ENCODE data around the gene CAMK4.
"Not testable (repeated sequence)": the region's sequence is repeated elsewhere in the genome, so short reads cannot be mapped to it uniquely, and the experiment has no call there.

Gene CAMK4

GRCh38 chr5:111261610-111262009 lies 37.4 kb downstream of the CAMK4 start:
- no peak for DNase-seq

- no peak for DNase-seq
Measured at GRCh38 chr5:111262153-111262552, 38.0 kb downstream of the CAMK4 start.

DNA sequence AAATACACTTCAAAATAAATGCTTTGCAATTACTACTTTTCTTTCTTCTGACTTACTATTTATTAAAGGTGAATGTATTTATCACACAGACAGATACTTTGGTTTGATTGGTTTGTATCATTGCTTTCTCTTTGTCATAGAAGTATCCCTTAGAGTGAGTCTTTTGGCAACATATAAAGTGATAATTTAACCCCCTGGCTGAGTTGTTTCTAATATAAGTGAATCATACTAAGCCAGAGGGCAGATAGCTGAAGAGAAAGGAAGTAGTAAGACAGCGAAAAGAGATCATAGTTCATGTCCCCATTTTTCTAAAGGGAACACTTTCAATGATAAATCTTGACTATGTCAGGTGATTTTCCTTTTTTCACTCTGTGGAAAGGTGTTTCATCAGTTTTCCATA lies 38.6 kb downstream of the CAMK4 start:
- DNase-seq, result no peak

DNA sequence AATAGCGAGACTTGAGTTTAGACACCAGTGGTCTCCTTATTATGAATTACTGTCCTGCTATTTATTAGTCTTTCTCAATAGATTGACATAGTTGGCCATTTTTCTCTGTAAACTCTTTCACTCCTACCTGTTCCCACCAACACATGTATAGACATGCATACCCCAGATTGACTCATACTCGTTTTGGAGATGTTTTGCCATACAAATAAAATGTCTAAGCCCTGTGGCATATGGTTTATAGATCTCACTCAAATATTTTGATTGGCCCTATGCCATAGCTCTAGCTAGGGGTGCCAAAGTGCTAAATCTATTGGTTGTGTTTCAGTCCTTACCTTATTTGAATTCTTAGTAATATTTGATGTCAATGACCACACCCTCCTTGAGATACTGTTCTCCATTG lies 42.3 kb downstream of the CAMK4 start:
- no peak for DNase-seq

- DNase-seq, result no peak
Measured at GRCh38 chr5:111268300-111268699, 44.1 kb downstream of the CAMK4 start.

- no peak for DNase-seq
Measured at GRCh38 chr5:111271885-111272284, 47.7 kb downstream of the CAMK4 start.

DNA sequence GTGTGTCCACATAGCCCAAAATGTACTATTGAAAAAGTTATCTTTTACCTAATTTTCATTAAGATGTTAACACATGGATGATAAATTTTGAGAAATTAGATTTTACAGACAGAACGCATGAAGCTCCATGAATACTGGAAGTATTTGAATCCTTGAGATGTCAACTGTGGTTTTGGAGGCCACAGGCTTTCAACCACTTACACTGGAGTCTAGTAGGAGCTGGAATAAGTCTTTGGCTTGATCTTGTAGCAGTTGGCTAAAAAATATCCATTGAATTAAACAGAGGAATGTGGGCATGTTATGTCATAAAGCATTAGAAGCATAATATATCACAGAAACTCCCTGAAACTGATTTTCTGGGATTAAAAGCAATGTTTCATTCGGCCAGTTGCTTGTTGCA lies 52.9 kb downstream of the CAMK4 start:
- DNase-seq, result no peak

DNA sequence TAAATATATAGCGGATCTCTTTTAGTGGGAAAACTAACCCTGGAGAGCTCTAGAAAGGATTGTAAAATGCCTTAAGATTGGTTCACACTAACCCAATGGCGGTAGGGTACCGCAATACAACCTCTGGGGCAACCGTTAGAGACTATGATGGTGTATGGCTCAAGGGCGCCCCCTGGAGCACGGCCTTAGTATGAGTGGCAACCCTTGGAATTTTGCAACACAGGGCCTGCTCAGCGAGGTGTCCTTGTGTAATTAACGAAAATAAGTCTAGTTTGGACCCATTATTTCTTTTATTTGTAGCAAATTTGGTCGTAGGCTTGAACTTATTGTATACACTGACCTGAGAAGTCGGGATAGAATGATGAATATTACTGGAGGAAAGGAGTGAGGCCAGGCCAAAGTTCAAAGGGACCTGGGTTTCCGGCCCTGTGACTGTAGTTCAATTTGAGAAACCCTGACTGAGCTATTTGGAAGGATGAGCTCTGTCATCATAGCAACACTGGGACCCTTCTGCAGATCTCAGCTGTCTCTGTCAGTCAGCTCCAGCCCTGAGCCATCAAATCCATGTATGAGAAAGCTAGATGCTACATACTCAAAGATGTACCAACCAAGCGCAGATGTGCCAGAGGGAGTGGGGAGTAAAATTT lies 54.8 kb downstream of the CAMK4 start:
- peak; percentile 67 for DNase-seq

GRCh38 chr5:111280282-111280951 lies 56.2 kb downstream of the CAMK4 start:
- no peak for DNase-seq

GRCh38 chr5:111282798-111283197 lies 58.6 kb downstream of the CAMK4 start:
- DNase-seq, result no peak

DNA sequence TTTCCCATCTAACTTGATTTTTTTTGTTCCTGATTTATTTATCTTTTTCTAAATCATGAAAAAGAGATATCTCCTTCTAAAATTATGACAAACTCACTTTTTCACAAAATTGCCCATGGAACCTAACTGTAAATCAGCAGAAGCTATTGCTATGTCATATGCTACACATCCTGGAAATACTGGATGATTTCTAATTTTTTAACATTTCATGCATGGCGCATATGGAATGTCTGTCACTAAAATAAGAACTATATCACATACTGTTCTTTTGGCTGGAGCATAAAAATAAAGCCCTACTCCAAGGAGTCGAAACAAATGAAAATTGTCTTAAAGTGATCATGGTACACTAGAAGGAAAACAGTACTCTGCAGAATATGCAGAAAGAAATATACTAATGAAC lies 60.6 kb downstream of the CAMK4 start:
- no peak for DNase-seq

DNA sequence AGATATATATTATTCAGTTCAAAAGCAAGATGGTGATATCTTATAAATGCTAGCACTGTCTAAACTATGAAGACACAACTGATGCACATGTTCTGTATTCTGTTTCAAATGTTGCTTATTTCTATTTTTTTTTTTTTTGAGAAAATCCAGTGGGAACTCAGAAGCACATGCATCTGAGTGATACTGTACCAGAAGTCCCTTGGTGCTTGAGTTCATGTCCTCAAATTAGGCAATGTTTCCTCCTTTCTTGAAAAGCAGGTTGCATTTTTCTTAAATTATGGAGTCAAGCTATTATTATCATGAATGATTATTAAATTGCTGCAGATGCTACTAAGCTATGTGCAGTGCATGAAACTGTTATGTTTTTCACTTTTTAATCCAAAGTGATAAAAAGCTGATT lies 70.4 kb downstream of the CAMK4 start:
- no peak for DNase-seq

- no peak for DNase-seq
Measured at GRCh38 chr5:111295649-111296048, 71.5 kb downstream of the CAMK4 start.

DNA sequence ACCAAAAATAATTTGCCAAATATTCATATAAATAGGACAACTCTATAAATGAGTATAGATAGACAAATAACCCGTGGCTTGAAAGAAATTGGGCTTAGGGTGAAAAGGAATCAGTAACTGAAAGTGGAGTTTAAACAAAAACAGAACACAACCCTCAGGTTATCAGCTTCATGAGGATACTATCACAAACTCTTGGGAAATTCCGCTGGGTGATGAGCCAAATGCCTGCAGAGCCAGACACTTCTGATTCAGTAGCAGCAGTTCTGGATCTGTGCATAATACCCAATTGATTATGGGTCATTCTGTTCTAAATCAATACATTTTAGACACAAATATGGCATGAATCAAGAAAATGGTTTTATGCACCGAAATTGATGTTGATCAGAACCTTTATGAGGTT lies 72.4 kb downstream of the CAMK4 start:
- DNase-seq, result no peak

GRCh38 chr5:111299067-111299481 lies 74.9 kb downstream of the CAMK4 start:
- no peak for DNase-seq

DNA sequence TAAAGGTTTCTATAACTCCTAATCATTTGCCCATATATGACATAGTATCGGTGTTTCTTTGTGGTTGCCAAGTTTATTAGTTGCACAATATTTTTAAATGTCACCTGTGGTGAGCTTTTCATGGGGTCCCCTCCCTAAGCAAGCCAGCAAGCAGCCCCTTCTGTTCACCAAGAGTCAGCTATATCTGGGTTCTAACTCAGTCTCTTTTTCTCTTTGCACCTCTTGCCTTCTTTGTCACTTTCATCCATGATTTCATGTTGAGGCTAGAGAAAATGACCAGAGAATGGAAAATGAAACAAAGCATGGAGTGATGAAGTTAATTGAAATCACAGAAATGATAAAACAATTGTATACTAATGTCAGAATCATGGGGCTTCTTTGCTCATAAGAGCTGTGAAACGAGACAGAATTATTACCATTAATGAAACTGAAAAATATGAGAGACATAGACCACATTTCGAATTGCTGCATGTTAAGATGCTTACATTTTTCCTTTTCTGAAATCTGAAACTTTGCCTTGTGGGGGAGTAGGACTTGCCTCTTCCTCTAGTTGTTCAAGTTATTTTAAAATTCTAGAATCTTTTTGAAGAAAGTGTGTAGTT lies 75.7 kb downstream of the CAMK4 start:
- no peak for DNase-seq

GRCh38 chr5:111301264-111301663 lies 77.1 kb downstream of the CAMK4 start:
- no peak for DNase-seq

GRCh38 chr5:111302043-111302442 lies 77.9 kb downstream of the CAMK4 start:
- DNase-seq, result not testable (repeated sequence)

DNA sequence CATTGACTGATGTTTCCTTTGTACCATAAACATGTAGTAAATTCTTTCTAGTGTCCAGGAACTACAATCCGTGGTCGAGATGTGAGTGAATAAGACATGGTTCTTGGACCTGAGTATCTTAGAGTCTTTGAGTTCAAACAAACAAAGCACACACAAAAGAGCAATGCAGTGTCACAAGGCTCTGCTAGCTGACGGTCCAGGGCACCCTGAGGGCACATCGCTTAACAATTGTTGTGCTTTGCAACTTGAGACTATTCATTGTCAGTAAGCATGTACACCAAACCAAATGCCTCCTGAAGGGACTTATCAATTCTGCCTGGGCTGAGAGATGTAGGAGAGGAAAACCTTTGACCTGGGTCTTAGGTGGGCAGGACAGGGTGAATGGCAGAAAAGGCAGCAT lies 84.8 kb downstream of the CAMK4 start:
- no peak for DNase-seq

DNA sequence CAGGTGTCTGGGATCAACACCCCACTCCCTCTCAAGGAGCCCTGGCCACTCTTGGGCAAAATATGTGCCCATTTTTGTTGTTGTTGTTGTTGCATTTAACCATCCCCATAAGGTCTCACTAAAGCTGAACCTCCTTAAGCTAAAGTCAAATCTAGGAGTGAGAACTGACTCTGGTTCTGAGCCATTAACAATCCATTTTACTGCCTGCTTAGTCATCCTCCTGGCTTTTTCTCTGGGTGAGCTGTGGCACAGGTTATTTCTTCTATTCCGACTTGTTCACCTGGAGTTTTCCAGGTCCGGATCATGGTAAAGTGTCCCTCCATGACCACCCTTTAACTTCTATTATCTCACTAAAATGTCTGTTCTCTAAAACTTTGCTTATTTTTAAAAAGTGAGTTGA lies 85.2 kb downstream of the CAMK4 start:
- DNase-seq, result no peak

DNA sequence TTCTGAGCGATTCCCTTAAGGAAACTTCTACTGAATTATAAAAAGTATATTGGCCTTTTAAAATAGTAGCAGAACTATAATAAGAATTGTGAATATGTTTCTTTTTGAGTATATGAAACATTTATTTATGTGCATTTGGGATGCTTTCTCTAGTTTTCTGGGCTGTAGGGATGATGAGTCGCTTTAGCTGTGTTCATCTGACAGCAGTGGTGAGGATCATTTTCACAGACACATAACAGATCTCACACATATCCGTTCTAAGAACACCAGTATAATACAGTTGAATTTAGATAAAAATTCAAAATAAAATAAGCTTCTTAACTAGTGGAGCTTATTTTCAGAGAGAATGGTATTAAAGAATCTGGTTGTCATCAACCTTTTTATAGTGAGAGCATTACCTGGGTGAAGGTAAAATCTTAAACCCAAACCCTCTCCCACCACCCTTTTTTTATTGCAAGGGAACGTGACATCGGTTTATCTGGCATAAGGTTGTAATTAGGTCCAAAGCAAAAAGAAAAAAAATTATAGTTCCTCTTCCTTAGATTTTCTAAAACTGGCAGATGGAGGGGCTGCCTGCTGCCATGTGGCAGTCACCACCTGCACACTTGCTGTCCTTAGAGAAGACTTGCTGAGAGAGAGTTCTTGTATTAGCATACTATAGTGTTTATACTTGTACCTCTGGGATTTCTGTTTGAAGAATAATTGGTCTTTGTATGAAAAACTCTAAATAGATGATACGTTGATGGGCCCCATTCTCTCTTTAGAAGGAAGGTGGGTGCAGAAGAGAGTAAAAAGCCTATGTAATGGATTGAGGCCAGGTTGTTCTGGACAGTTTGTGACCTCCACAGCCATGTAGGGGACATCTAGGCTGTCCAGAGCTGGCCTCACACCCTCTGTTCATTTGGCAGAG lies 86.8 kb downstream of the CAMK4 start:
- no peak for DNase-seq

- DNase-seq, result no peak
Measured at GRCh38 chr5:111311666-111312065, 87.5 kb downstream of the CAMK4 start.

- no peak for DNase-seq
Measured at GRCh38 chr5:111313017-111313724, 89.0 kb downstream of the CAMK4 start.

Measured in suppressor macrophage treated with lipopolysaccharide for 4 hours (primary cell).